Duodenal mucosa (tissue), 2 donors: ENCODE results near the gene MAGI1.

Experiments used
- H3K27ac ChIP-seq: one replicate; pipeline ENCODE4 v1.7.0; 2013; ENCODE audit warnings: low read depth, low read length
- H3K27me3 ChIP-seq, 2 donors: one replicate each; pipeline ENCODE4 v1.7.0; 2013; ENCODE audit warnings: low read length in 2 of 2, control low read depth in 1 of 2; ENCODE audit not compliant: insufficient read depth in 2 of 2, control insufficient read depth in 1 of 2
- H3K36me3 ChIP-seq, 2 donors: one replicate each; pipeline ENCODE4 v1.7.0; 2013; ENCODE audit warnings: low read length in 2 of 2, control low read depth in 1 of 2; ENCODE audit not compliant: insufficient read depth in 2 of 2, control insufficient read depth in 1 of 2
- H3K4me1 ChIP-seq, 2 donors: one replicate each; pipeline ENCODE4 v1.7.0; 2013; ENCODE audit warnings: low read length in 2 of 2, control low read depth in 1 of 2; ENCODE audit not compliant: insufficient read depth in 2 of 2, control insufficient read depth in 1 of 2
- H3K4me3 ChIP-seq, 2 donors: one replicate each; pipeline ENCODE4 v1.7.0; 2013; ENCODE audit warnings: low read length in 2 of 2, low read depth in 1 of 2
- H3K9ac ChIP-seq, 2 donors: one replicate each; pipeline ENCODE4 v1.7.0; 2013; ENCODE audit warnings: low read length in 2 of 2, low read depth in 1 of 2
- H3K9me3 ChIP-seq, 2 donors: one replicate each; pipeline ENCODE4 v1.7.0; 2013; ENCODE audit warnings: low read length in 2 of 2, control low read depth in 1 of 2; ENCODE audit not compliant: control insufficient read depth in 1 of 2

MAGI1 gene

DNA sequence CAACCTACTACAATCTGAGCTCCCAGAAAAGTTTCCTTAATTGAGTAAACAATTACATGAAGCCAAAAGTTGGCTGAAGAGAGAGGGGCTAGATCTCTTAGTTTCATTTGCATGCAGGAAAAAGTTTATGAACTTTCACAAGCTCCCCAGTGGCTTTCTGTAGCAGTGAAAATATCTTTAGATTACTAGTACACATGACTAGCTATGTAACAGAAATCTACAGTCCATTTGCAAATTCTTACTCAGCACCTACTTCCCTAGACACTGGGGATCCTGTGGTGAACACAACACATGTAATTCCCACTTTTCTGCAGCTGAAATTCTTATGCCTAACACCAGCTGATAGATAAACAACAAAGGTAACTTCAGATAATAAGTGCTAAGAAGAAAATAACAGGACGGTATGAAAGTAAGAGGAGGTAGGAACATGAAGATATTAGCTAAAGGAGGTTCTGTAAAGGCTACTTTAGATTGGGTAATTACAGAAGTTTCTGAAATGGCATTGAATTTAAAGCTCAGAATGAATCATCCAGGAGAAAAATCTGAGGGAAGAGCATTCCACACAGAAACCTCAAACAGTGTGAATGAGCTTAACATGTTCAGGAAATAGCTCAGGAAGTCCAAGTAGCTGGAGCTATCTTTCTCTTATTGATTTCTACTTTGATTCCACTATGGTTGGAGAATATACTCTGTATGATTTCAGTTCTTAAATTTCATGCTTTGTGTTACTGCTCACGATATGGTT lies 204.8 kb downstream of the MAGI1 start:
- Histone ChIP-seq H3K36me3 (no peaks in the 10 kb centered on the region), H3K27me3 (no peaks in the 10 kb centered on the region), H3K9ac (no peak overlapping the region), H3K9me3 (no peaks in the 10 kb centered on the region), H3K4me3 (no peak overlapping the region), H3K4me1 (no peaks in the 10 kb centered on the region), H3K27ac (no peak overlapping the region)

DNA sequence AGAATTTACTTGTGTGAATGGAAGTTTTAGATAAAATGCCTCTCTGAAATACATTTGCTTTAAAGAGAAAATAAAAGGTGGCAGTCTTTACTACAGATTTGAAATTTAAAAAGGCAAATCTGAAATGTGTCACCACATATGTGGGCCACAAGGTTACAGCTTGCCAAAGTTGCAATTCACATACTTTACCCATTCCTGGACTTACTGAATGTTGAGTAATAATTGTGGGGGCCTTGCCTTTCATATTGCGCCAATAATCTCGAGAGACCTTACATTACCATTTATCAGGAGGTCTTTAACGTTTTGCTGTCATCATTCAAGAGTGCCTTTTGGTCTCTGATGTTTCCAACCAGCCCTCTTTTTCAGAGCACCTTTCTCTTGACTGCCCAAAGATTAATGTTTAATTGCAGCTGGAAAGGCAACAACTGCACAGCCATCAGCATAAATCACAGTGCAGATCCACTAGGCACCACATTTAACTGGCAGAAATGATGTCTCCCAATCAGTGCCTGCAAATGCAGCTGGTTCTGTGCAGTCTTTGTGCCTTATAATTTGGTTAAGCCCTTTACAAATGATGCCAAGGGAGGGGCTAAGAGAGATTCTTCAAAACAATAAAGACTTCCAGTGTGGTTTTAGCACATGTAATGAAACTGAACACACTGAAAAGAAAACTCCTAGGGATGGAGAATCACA lies 206.8 kb downstream of the MAGI1 start:
- Histone ChIP-seq H3K4me1 (peaks cover 0 to 5% of the 10 kb centered on the region in 2 donors), H3K27ac (no peak overlapping the region), H3K4me3 (no peak overlapping the region), H3K27me3 (no peaks in the 10 kb centered on the region), H3K36me3 (no peaks in the 10 kb centered on the region), H3K9me3 (no peaks in the 10 kb centered on the region), H3K9ac (no peak overlapping the region)

DNA sequence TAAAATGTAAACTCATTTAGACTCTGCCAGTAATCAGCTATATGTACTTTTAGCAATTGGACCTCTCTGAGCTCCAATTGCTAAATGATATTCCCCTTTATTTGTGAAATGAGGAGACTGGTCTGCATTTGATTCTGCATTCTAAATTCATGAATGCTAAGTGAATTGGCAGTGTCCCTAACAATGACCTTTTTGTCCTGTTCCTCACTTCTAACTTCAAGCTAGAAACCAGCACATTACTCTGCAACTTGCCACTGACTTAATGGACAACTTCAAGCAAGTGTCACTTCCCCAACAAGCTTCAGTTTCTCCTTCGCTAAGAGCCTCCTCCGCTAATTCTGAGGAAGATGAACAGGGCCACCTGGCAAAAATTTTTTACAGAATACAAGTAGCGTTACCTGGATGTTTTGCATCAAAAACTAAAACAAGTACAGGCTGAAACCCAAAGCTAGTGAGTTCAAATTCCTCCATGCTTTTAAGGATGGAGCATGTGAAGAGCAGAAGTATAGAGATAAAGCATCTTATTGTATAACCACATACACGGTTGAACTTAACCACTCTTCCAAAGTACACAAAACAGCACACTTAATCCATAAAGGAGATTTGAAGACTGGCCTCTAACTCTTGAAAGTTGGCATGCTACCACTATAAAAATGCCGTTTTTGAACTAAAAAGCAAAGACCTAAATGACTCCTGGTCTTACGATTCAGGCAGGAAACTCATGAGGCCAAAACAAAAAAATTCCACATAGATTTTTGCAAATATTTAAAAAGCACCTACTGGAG lies 207.6 kb downstream of the MAGI1 start:
- Histone ChIP-seq H3K9me3 (no peaks in the 10 kb centered on the region), H3K27ac (no peak overlapping the region), H3K4me3 (no peak overlapping the region), H3K27me3 (no peaks in the 10 kb centered on the region), H3K4me1 (peaks cover 0 to 5% of the 10 kb centered on the region in 2 donors), H3K9ac (no peak overlapping the region), H3K36me3 (no peaks in the 10 kb centered on the region)

DNA sequence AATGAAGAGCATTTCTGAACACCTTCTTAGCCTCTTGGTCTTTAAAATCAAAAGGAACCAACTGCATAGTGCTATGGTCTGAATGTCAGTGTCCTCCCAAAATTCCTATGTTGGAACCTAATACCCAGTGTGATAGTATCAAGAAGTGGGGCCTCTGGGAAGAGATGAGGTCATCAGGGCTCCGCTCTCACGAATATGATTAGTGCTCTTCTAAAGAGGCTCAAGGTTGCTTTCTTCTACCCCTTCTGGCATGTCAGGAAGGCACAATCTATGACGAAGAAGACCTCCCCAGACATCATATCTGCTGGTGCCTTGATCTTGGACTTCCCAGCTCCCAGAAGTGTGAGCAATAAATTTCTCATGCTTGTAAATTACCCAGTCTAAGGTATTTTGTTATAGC lies 209.5 kb downstream of the MAGI1 start:
- no peak overlapping the region for H3K27ac ChIP-seq
- H3K9me3 ChIP-seq, result no peaks in the 10 kb centered on the region
- no peak overlapping the region for H3K4me3 ChIP-seq
- peaks cover 0 to 5% of the 10 kb centered on the region in 2 donors for H3K4me1 ChIP-seq
- H3K27me3 ChIP-seq, result no peaks in the 10 kb centered on the region
- H3K9ac ChIP-seq, result no peak overlapping the region
- no peaks in the 10 kb centered on the region for H3K36me3 ChIP-seq

DNA sequence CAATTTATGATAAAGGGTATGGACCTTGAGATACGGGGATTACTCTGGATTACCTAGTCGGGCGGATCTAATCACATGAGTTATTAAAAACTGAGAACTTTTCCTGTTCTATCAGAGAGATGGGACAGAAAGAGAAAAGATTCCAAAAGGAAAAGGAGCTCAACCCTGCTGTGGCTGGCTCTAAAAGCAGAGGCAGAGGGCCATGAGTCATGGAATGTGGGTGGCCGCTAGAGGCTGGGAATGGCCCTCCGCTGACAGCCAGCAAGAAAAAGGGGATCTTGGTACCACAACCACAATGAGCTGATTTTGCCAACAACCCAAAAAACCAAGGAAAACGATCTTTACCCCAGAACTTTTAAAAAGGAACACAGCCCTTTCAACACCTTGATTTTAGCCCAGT lies 210.0 kb downstream of the MAGI1 start:
- Histone ChIP-seq H3K4me1 (peaks cover 0 to 5% of the 10 kb centered on the region in 2 donors), H3K36me3 (no peaks in the 10 kb centered on the region), H3K27me3 (no peaks in the 10 kb centered on the region), H3K9me3 (no peaks in the 10 kb centered on the region), H3K9ac (no peak overlapping the region), H3K27ac (no peak overlapping the region), H3K4me3 (no peak overlapping the region)

DNA sequence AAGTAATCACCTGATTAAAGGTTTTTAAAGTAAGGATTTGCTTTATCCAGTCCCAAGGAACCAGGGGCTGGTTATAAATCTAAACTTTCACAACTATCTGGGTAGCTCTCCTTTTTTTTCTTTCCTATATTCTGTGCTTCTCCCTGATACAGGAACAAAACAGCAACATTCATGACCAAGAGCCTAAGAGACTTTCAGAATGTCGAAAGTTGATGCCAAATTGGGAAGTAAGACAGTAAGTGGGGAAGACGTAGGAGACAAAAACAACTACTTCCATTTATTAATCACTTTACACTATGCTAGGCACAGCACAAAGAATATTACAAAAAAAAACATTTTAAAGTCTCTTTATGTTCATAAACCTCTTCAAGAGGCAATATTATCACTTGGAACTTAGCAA lies 211.6 kb downstream of the MAGI1 start:
- Histone ChIP-seq H3K4me3 (no peak overlapping the region), H3K4me1 (peaks cover 0 to 5% of the 10 kb centered on the region in 2 donors), H3K9me3 (peaks cover 0 to 3% of the 10 kb centered on the region in 2 donors), H3K9ac (no peak overlapping the region), H3K36me3 (no peaks in the 10 kb centered on the region), H3K27ac (no peak overlapping the region), H3K27me3 (no peaks in the 10 kb centered on the region)

DNA sequence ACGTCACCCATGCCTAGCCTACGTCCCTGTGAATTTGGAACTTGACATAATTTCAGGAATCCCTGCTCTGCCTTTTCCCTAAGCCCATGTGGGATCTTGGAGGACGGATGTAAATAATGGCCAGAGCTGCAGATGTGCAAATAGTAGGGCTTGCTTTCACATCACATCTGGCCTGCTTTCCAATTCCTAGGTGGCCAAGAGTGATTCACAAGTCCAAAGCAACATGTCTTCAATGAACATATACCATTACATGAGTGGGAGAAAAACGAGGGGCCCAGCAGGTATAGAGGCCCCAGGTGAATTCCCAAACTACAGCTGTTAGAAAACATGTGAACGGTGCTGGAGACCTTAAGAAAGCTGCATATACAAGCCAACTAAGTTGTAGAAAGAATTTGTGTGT lies 214.6 kb downstream of the MAGI1 start:
- H3K4me3 ChIP-seq, result no peak overlapping the region
- H3K4me1 ChIP-seq, result peaks cover 0 to 11% of the 10 kb centered on the region in 2 donors
- peaks cover 0 to 3% of the 10 kb centered on the region in 2 donors for H3K9me3 ChIP-seq
- no peaks in the 10 kb centered on the region for H3K27me3 ChIP-seq
- H3K27ac ChIP-seq, result no peak overlapping the region
- H3K9ac ChIP-seq, result no peak overlapping the region
- no peaks in the 10 kb centered on the region for H3K36me3 ChIP-seq

DNA sequence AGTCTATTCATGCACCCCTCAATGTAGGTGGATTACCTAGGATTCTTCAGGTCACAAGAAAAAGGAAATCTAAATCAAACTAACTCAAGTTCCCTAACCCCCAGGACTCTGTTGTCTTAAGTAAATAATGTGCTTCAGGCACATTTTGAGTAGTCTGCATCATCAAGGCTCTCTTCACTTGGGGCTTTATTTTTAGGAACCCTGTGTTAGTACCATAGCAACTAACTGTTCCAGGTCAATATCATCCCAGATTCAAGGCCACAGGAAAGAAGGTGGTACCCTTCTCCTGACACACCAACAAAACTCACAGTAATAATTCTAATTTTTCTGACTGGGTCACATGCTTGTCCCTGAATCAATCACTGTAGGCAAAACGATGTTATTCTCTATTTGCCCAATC lies 218.1 kb downstream of the MAGI1 start:
- Histone ChIP-seq H3K9me3 (peaks cover 0 to 3% of the 10 kb centered on the region in 2 donors), H3K27me3 (no peaks in the 10 kb centered on the region), H3K27ac (no peak overlapping the region), H3K4me3 (no peak overlapping the region), H3K4me1 (peaks cover 0 to 6% of the 10 kb centered on the region in 2 donors), H3K36me3 (no peaks in the 10 kb centered on the region), H3K9ac (no peak overlapping the region)

DNA sequence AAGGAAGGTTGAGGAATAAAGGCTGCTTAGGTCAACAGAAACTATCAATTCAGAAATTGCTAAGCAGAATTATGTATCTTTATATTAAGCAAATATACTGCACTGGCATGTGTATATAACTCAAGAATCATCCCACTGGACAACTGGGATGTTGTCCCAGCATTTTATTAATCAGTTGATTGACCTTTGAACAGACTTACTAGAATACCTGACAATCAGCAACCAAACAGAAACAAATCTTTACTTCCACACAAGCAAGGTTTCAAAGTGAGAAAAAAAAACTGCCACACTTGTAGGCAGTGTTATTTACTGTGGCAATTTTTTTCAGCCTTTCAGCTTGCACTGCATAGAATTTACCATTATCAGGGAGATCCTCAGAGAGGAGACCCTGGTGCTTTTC lies 218.8 kb downstream of the MAGI1 start:
- Histone ChIP-seq H3K4me3 (no peak overlapping the region), H3K9me3 (peaks cover 0 to 3% of the 10 kb centered on the region in 2 donors), H3K27me3 (no peaks in the 10 kb centered on the region), H3K27ac (no peak overlapping the region), H3K9ac (no peak overlapping the region), H3K4me1 (peaks cover 0 to 6% of the 10 kb centered on the region in 2 donors), H3K36me3 (no peaks in the 10 kb centered on the region)

DNA sequence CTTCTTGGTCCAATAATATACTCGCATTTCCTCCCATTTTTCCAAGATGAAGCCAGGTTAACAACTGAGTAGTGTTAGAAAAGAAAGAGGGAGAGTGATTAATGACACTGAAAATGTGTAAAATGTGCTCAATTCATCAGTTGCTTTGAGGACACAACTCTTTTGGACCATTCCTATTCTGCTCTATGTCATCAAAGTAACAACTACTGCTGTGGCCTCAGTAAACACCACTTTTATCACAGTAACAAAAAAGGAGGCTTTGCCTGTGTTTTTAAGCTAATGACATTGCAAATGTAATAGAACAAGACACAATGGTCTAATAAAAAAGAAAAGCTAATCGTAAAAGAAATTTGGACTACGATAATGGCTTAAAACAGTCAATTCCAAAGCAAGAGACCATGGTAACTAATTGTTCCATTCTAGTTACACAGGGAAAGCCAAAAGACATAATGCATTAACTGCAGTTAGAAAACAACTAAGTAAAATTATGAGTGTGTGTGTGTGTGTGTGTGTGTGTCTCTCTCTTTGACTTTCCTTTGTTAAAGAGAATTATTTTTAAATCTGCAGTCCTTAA lies 221.1 kb downstream of the MAGI1 start:
- Histone ChIP-seq H3K36me3 (no peaks in the 10 kb centered on the region), H3K4me3 (no peak overlapping the region), H3K27ac (no peak overlapping the region), H3K27me3 (no peaks in the 10 kb centered on the region), H3K9ac (no peak overlapping the region), H3K9me3 (peaks cover 0 to 2% of the 10 kb centered on the region in 2 donors), H3K4me1 (peaks cover 0 to 6% of the 10 kb centered on the region in 2 donors)
